ENCODE measurements around the gene TNFRSF18. TPM values are rescaled to one million over a fixed set of nuclear protein-coding genes. Genes with fewer than 3 reads are reported as not detected.

Gene TNFRSF18
- total RNA-seq, 2 donors from 2014 or later: 0.95 to 1.7 TPM

DNA sequence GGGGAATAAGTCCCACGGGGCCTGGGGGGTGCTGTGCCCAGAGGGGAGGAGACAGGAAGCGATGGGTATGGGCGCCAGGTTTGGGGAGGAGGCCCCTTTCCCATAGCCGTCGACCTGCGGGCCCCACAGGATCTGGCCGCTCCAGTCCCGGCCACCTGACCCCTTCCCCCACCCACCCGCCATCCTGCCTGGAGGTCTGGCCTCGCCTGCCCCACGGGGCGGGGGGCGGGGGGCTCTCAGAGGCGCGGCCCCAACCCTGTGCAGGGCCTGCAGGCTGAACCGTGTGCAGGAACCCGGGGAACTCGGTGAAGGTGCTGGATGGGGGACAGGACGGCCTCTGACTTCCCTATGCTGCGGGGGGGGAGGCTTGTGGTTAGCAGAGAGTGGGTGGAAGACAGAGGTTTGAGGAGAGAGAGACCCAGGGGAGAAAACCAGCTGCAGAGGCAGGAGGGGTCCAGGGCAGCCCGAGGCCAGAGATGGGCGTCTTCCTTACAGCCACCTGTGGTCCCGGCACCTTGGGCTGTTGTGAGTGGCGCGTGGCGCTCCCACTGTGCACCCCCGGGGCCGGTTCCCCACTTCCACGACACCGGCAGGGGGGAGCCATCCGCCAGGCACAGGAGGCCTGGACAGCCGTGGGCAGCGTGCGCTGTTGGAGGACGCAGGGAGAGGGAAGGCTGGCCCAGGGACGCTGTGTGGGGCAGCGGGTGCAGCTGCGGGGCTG lies 2.5 kb upstream of the TNFRSF18 start:
- Mint-ChIP-seq H3K27ac (no peak overlapping the region), H3K4me1 (no peaks in the 10 kb centered on the region), H3K27me3 (ENCODE audit: insufficient read depth) (peaks cover 1% of the 10 kb centered on the region), H3K4me3 (no peak overlapping the region), H3K36me3 (ENCODE audit: low read depth) (no peaks in the 10 kb centered on the region), H3K9me3 (no peaks in the 10 kb centered on the region)
- H3K9me3 ChIP-seq (ENCODE audit: control insufficient read depth, low read length): no peaks in the 10 kb centered on the region
- DNase-seq: no peak
- no peaks in the 10 kb centered on the region for H3K36me3 ChIP-seq (ENCODE audit: control insufficient read depth, insufficient read depth, low read length)
- no peak overlapping the region for H3K9ac ChIP-seq (ENCODE audit: extremely low read depth, low read length, poor library complexity, severe bottlenecking)
- WGBS, 2 experiments (ENCODE audit: insufficient coverage in 1 of 2, insufficient read length in 1 of 2): 93 to 98% methylated on average over 16 to 38 of the region's 38 CpGs
- H3K27me3 ChIP-seq (ENCODE audit: control insufficient read depth, insufficient read depth, low read length, poor library complexity, severe bottlenecking): peaks cover 28% of the 10 kb centered on the region
- no peak overlapping the region for H3K27ac ChIP-seq (ENCODE audit: low read depth, low read length)
- no peak overlapping the region for H3K4me3 ChIP-seq (ENCODE audit: low read length)
- H3K4me1 ChIP-seq (ENCODE audit: control insufficient read depth, insufficient read depth, low read length): no peaks in the 10 kb centered on the region
- TF ChIP-seq, protein P1, sequence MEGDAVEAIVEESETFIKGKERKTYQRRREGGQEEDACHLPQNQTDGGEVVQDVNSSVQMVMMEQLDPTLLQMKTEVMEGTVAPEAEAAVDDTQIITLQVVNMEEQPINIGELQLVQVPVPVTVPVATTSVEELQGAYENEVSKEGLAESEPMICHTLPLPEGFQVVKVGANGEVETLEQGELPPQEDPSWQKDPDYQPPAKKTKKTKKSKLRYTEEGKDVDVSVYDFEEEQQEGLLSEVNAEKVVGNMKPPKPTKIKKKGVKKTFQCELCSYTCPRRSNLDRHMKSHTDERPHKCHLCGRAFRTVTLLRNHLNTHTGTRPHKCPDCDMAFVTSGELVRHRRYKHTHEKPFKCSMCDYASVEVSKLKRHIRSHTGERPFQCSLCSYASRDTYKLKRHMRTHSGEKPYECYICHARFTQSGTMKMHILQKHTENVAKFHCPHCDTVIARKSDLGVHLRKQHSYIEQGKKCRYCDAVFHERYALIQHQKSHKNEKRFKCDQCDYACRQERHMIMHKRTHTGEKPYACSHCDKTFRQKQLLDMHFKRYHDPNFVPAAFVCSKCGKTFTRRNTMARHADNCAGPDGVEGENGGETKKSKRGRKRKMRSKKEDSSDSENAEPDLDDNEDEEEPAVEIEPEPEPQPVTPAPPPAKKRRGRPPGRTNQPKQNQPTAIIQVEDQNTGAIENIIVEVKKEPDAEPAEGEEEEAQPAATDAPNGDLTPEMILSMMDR (conservative IDR thresholded peaks at IDR 0.05): no peak

DNA sequence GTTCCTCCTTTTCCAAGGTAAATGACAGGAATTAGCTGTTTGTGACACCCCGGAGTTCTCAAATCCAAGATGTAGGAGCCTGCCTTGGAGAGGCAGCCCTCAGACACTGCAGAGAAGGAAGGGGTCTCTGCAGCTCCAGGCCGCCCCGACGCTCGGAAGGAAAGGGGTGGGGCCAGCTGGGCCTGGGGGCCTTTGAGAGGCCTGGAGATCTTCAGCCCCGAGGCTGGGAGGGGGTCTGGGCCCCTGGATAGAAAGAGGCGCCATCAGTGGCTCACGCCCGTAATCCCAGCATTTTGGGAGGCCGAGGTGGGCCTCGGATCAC lies 1.1 kb upstream of the TNFRSF18 start:
- TF ChIP-seq, protein P1 (conservative IDR thresholded peaks at IDR 0.05): no peak
- H3K9me3 ChIP-seq (ENCODE audit: control insufficient read depth, low read length): no peaks in the 10 kb centered on the region
- H3K27ac ChIP-seq (ENCODE audit: low read depth, low read length): no peak overlapping the region
- H3K36me3 ChIP-seq (ENCODE audit: control insufficient read depth, insufficient read depth, low read length): no peaks in the 10 kb centered on the region
- Mint-ChIP-seq H3K27ac (no peak overlapping the region), H3K9me3 (no peaks in the 10 kb centered on the region), H3K36me3 (ENCODE audit: low read depth) (no peaks in the 10 kb centered on the region), H3K27me3 (ENCODE audit: insufficient read depth) (peaks cover 1% of the 10 kb centered on the region), H3K4me1 (no peaks in the 10 kb centered on the region), H3K4me3 (no peak overlapping the region)
- H3K27me3 ChIP-seq (ENCODE audit: control insufficient read depth, insufficient read depth, low read length, poor library complexity, severe bottlenecking): peaks cover 28% of the 10 kb centered on the region
- no peak for DNase-seq
- WGBS, 2 experiments (ENCODE audit: insufficient coverage in 1 of 2, insufficient read length in 1 of 2): 87 to 93% methylated on average over 9 to 11 of the region's 11 CpGs
- H3K4me1 ChIP-seq (ENCODE audit: control insufficient read depth, insufficient read depth, low read length): no peaks in the 10 kb centered on the region
- H3K9ac ChIP-seq (ENCODE audit: extremely low read depth, low read length, poor library complexity, severe bottlenecking): no peak overlapping the region
- no peak overlapping the region for H3K4me3 ChIP-seq (ENCODE audit: low read length)

DNA sequence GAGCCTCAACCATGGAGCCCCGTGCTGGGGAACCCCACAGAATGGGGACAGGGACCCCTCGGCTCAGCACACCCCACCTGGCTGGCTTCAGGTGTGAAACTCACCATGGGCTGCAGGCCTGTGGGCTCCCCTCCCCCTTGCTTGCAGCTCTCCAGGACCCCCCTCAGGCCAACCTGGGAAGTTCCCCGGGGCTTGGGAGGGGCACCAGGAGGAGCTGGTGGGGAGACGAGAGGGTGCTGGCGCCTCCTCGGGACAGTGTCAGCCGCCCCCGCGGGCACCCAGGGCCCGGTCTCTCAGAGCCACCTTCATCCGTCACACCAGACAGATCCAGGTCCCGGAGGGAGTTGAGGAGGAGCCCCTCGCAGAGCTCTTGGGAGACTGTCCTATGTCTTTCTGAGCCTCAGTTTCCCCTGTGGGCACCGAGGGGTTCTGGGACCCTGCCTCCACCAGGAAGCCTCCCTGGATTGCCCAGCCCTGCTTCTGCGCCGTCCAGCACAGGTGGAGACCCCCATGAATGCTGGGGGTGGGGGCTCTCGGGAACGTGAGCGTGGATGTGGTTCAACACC lies 657 bp upstream of the TNFRSF18 start:
- Histone ChIP-seq H3K4me3 (ENCODE audit: low read length) (no peak overlapping the region), H3K27me3 (ENCODE audit: control insufficient read depth, insufficient read depth, low read length, poor library complexity, severe bottlenecking) (peaks cover 28% of the 10 kb centered on the region), H3K27ac (ENCODE audit: low read depth, low read length) (no peak overlapping the region), H3K9me3 (ENCODE audit: control insufficient read depth, low read length) (no peaks in the 10 kb centered on the region), H3K4me1 (ENCODE audit: control insufficient read depth, insufficient read depth, low read length) (no peaks in the 10 kb centered on the region), H3K9ac (ENCODE audit: extremely low read depth, low read length, poor library complexity, severe bottlenecking) (no peak overlapping the region), H3K36me3 (ENCODE audit: control insufficient read depth, insufficient read depth, low read length) (no peaks in the 10 kb centered on the region)
- Mint-ChIP-seq H3K27me3 (ENCODE audit: insufficient read depth) (peaks cover 1% of the 10 kb centered on the region), H3K9me3 (no peaks in the 10 kb centered on the region), H3K36me3 (ENCODE audit: low read depth) (no peaks in the 10 kb centered on the region), H3K4me3 (peak overlapping the region; percentile 26), H3K4me1 (no peaks in the 10 kb centered on the region), H3K27ac (no peak overlapping the region)
- WGBS, 2 experiments (ENCODE audit: insufficient coverage in 1 of 2, insufficient read length in 1 of 2): 90 to 91% methylated on average over 14 to 19 of the region's 19 CpGs
- no peak for DNase-seq
- TF ChIP-seq, protein P1 (conservative IDR thresholded peaks at IDR 0.05): peak; percentile 62
